Keratinocyte (primary cell): Measurements from ENCODE around the gene SH3BGRL3. TPM values are rescaled to one million over a fixed set of nuclear protein-coding genes. Genes with fewer than 3 reads are reported as not detected.

Experiments
- DNase-seq: peaks from one replicate; pipeline ENCODE4 v3.0.0-alpha.2; 2011; ENCODE audit warnings: low read depth, missing footprints, low spot score
- FAIRE-seq: peaks from 2 replicates; lab custom pipeline; 2011; peaks lifted over from hg19 to GRCh38; lab: Jason Lieb, UNC
- H2AFZ ChIP-seq: 2 replicates; pipeline ENCODE4 v1.6.0; 2012; ENCODE audit warnings: low read length, control low read depth, inconsistent platforms; ENCODE audit not compliant: control insufficient read depth
- H3K27ac ChIP-seq: 2 replicates; pipeline ENCODE4 v1.5.1; 2011; ENCODE audit warnings: low read length; ENCODE audit not compliant: control insufficient read depth, insufficient read depth
- H3K27me3 ChIP-seq: 3 replicates; pipeline ENCODE4 v1.6.0; 2011; ENCODE audit warnings: low read length; ENCODE audit not compliant: control insufficient read depth, insufficient read depth; ENCODE audit errors: extremely low read depth
- H3K36me3 ChIP-seq, 2 experiments: 2 replicates in 1 of 2; 3 replicates in 1 of 2; pipeline ENCODE4 v1.5.1; 2011; ENCODE audit warnings: low read length in 2 of 2, mild to moderate bottlenecking in 1 of 2; ENCODE audit not compliant: control insufficient read depth in 2 of 2, insufficient read depth in 2 of 2; ENCODE audit errors: extremely low read depth in 1 of 2
- H3K4me1 ChIP-seq: 3 replicates; pipeline ENCODE4 v1.5.1; 2011; ENCODE audit warnings: low read length; ENCODE audit not compliant: control insufficient read depth, insufficient read depth; ENCODE audit errors: extremely low read depth
- H3K4me2 ChIP-seq: 3 replicates; pipeline ENCODE4 v1.6.0; 2011; ENCODE audit warnings: low read depth, low read length; ENCODE audit not compliant: control insufficient read depth, insufficient read depth; ENCODE audit errors: extremely low read depth
- H3K4me3 ChIP-seq, 3 experiments: fragments of 200-600 bp in 1 of 3; sonication (generic) in 1 of 3; 2 replicates in 2 of 3; 3 replicates in 1 of 3; pipeline ENCODE4 v1.5.1; 2011 to 2016; ENCODE audit warnings: low read length in 3 of 3, mild to moderate bottlenecking in 3 of 3, control low read depth in 2 of 3, inconsistent platforms in 1 of 3, low read depth in 1 of 3, mixed read lengths in 1 of 3, mixed run types in 1 of 3, moderate library complexity in 1 of 3; ENCODE audit not compliant: control insufficient read depth in 2 of 3, insufficient read depth in 2 of 3; ENCODE audit errors: extremely low read depth in 1 of 3
- H3K79me2 ChIP-seq: 2 replicates; pipeline ENCODE4 v1.6.0; 2012; ENCODE audit warnings: low read length; ENCODE audit not compliant: control insufficient read depth, insufficient read depth
- H3K9ac ChIP-seq: 3 replicates; pipeline ENCODE4 v1.6.0; 2011; ENCODE audit warnings: low read length; ENCODE audit not compliant: control insufficient read depth, insufficient read depth; ENCODE audit errors: extremely low read depth
- H3K9me1 ChIP-seq: 3 replicates; pipeline ENCODE4 v1.6.0; 2011; ENCODE audit warnings: low read length; ENCODE audit not compliant: control insufficient read depth, insufficient read depth; ENCODE audit errors: extremely low read depth
- H3K9me3 ChIP-seq: 2 replicates; pipeline ENCODE4 v1.5.1; 2012; ENCODE audit warnings: low read depth, low read length; ENCODE audit not compliant: control insufficient read depth
- H4K20me1 ChIP-seq: 3 replicates; pipeline ENCODE4 v1.6.0; 2011; ENCODE audit warnings: low read length; ENCODE audit not compliant: control insufficient read depth, insufficient read depth; ENCODE audit errors: extremely low read depth
- CTCF ChIP-seq, 3 experiments: IDR thresholded peaks in 1 of 3; conservative IDR thresholded peaks in 1 of 3; optimal IDR thresholded peaks in 1 of 3; 2 replicates in 2 of 3; 3 replicates in 1 of 3; pipeline versions ENCODE3 to v1.5.1; 2011; ENCODE audit warnings: low read length in 3 of 3, mild to moderate bottlenecking in 3 of 3, moderate library complexity in 2 of 3, control low read depth in 1 of 3, inconsistent platforms in 1 of 3; ENCODE audit not compliant: insufficient read depth in 2 of 3; ENCODE audit errors: extremely low read depth in 1 of 3
- EZH2 ChIP-seq: IDR thresholded peaks from one replicate; pipeline ENCODE4 v1.6.1; 2012; ENCODE audit warnings: inconsistent platforms, mild to moderate bottlenecking, low read length, moderate library complexity
- dilution Hi-C: fragments of 300-500 bp; cut with MboI; formaldehyde crosslinking; loops from one replicate; pipeline ENCODE4 v1.7.0; 2020; ENCODE audit warnings: low sequenced_read_pairs; ENCODE audit not compliant: extremely low pct_ligation_motif_present
- polyA plus RNA-seq, 5 experiments: library from polyadenylated mRNA; depleted of rRNA in 3 of 5; stranded (reverse) in 3 of 5; stranded (forward) in 1 of 5; unstranded in 1 of 5; fragments of >200 nt; gene quantifications; 1 replicate in 1 of 5; 2 replicates in 3 of 5; 3 replicates in 1 of 5; pipeline versions ENCODE4 v1.2.1 to v1.2.3, GENCODE V29; 2011 to 2012; ENCODE audit warnings: missing spikeins in 2 of 5, low read depth in 1 of 5, low replicate concordance in 1 of 5

Gene SH3BGRL3
- polyA plus RNA-seq, 1 donor (not counting 4 experiments of a cell fraction or from before 2014, with no cell fraction given), result 196 TPM

GRCh38 chr1:26269198-26269550, 10.7 kb upstream of the SH3BGRL3 start:
- H3K4me2 ChIP-seq, result no peak overlapping the region
- H2AFZ ChIP-seq, result no peak overlapping the region
- no peak overlapping the region for H3K4me3 ChIP-seq
- peaks cover 7 to 47% of the 10 kb centered on the region in 2 experiments for H3K36me3 ChIP-seq
- H3K9me3 ChIP-seq, result peaks cover 9% of the 10 kb centered on the region
- H3K79me2 ChIP-seq, result no peaks in the 10 kb centered on the region
- no peak overlapping the region for H3K27ac ChIP-seq
- no peaks in the 10 kb centered on the region for H3K27me3 ChIP-seq
- peaks cover under 1% of the 10 kb centered on the region for H3K4me1 ChIP-seq
- DNase-seq (no peak), FAIRE-seq (no peak)
- dilution Hi-C loops, result no loop called here
- H3K9ac ChIP-seq, result no peak overlapping the region
- no peaks in the 10 kb centered on the region for H4K20me1 ChIP-seq
- TF ChIP-seq EZH2 (no peak), CTCF (optimal IDR thresholded peaks at IDR 0.05 in 1 of 3, IDR thresholded peaks at IDR 0.05 in 1 of 3, conservative IDR thresholded peaks at IDR 0.05 in 1 of 3; ENCODE audit: extremely low read depth in 1 of 3, insufficient read depth in 2 of 3, low read length in 3 of 3) (no peak)
- no peaks in the 10 kb centered on the region for H3K9me1 ChIP-seq

- H3K9ac ChIP-seq, result peak overlapping the region; percentile 77
- peaks cover 3 to 36% of the 10 kb centered on the region in 2 experiments for H3K36me3 ChIP-seq
- dilution Hi-C loops, result no loop called here
- H4K20me1 ChIP-seq, result no peaks in the 10 kb centered on the region
- no peak overlapping the region for H2AFZ ChIP-seq
- DNase-seq (no peak), FAIRE-seq (peak; percentile 68)
- H3K27me3 ChIP-seq, result no peaks in the 10 kb centered on the region
- no peaks in the 10 kb centered on the region for H3K9me3 ChIP-seq
- no peaks in the 10 kb centered on the region for H3K9me1 ChIP-seq
- peak overlapping the region; percentile 95 for H3K27ac ChIP-seq
- no peaks in the 10 kb centered on the region for H3K79me2 ChIP-seq
- no peak overlapping the region for H3K4me3 ChIP-seq
- peak overlapping the region; percentile 31 for H3K4me2 ChIP-seq
- TF ChIP-seq CTCF (optimal IDR thresholded peaks at IDR 0.05 in 1 of 3, IDR thresholded peaks at IDR 0.05 in 1 of 3, conservative IDR thresholded peaks at IDR 0.05 in 1 of 3; ENCODE audit: extremely low read depth in 1 of 3, insufficient read depth in 2 of 3, low read length in 3 of 3) (no peak), EZH2 (no peak)
- peaks cover 56% of the 10 kb centered on the region for H3K4me1 ChIP-seq
Measured at GRCh38 chr1:26274801-26275425, 5.0 kb upstream of the SH3BGRL3 start.
